GM12874 (cell line): ENCODE data around the gene POLDIP2.
A peak's percentile ranks its signal among the peaks of the same experiment; 100 is the strongest.

Experiments used
- CTCF ChIP-seq: IDR thresholded peaks from 2 replicates; pipeline ENCODE4 v1.5.1; 2011; ENCODE audit warnings: low read depth, mild to moderate bottlenecking, control low read depth, low read length, moderate library complexity; ENCODE audit not compliant: insufficient read depth

Gene POLDIP2

DNA sequence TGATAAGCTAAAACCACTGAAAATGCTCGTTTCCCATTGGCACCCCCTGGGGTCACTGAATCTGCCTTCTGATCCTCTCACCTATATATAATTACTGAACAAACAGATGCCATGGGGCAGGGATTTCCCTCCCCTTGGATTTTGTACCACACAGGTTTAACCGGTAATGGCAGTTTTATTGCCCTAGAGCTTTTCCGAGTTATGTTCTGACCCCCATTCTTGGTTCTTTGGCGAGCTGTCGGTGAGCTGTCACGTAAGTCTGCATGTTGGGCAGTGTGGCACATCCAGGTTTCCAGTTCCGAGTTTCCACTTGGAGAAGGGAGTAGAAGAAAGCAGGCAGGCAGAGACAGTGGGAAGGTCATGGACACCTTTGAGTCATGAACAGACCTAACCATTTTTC, 31.2 kb downstream of the POLDIP2 start:
- TF ChIP-seq CTCF, result no peak

DNA sequence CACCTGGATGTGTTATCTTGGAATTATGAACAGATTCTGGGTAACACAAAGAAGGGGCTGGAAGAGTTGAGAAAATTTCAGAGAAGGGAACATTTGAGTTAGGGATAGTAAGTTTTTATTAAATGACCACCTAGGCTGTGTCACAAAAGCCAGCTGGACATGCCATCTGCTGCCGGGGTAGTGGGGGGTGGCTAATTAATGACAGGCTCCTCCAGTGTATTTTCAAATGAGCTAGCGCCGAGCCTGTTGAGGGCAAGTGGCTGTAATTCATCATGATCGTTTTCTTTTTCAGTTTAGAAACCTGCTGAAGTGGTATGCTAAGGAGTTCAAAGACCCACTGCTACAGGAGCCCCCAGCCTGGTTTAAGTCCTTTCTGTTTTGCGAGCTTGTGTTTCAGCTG, 32.1 kb downstream of the POLDIP2 start:
- no peak for TF ChIP-seq CTCF

DNA sequence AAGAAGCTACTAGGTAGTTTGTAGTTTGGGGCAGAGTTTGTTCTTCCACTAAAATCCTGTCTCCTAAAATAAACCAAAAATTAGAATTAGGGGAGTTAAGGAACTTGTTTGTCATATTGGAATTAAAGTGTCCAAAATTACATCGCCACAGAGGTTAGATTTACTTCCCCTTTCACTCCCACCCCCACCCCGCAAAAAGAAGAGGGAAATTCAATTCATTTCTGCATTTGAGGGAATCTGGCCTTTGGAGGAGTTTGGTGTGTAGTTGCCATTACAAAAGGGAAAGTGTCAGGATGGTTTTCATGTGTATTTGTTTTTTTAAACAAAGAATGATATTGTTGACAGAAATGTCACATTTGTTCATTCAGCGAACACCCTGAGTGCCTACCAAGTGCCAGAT, 32.5 kb downstream of the POLDIP2 start:
- TF ChIP-seq CTCF, result no peak

DNA sequence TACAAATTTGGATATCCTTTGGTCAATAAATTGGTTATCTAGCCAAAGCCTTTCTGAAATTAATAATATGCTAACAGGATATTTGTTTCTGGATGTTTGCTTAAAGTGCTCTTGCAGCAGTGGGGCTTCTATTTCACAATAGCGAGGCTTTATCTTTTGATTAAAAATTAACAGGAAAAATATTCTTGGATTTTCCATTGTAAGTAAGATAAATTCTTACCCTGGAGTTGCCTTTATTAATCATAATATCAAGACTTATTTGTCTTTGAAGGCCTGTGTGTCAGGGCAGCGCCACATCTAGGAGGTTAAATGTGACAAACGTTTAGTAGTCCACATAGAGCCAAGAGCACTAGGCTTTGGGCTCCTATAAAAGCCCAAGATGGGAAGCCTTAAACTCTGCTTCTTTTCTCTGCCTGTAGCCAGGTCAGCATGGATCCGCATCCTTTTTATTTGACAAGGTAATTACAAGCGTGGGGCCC, 33.0 kb downstream of the POLDIP2 start:
- no peak for TF ChIP-seq CTCF

GRCh38 chr17:28320215-28321061, 36.9 kb downstream of the POLDIP2 start:
- TF ChIP-seq CTCF, result no peak

GRCh38 chr17:28319598-28319935, 37.8 kb downstream of the POLDIP2 start:
- TF ChIP-seq CTCF, result no peak

DNA sequence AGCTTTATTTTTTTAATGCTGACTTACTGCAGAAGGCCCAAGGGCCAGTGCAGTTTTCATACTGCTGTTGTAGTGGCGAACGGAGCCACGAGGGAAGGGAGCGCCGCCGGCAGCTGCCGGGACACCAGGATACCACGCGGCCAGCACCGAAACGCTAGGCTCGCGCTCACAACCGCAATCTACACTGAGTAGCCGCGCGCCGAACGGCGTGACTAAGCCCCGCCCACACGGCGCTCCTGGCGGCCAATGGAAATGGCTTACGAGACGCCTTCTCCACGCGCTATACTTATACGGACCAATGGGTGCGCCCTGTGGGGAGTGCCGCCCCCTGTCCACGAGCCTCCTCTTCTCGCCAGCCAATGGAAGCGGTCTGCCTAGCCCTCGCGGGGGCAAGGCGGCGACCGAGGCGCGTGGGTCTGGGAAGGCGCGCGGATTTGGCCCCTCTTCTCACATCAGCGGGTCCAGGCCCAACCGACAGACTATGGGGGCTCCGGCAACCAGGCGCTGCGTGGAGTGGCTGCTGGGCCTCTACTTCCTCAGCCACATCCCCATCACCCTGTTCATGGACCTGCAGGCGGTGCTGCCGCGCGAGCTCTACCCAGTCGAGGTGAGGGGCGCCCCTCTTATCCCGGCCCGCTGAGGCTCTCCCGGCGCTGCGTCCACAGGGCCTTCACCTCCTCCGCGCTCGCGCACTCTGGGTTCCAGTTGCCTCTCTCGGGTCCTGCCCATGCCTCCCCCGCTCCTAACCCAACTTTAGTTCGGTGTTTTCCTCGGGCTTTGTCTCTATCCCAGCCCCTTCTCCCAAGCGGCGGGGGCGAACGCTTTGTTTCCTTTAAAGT, 38.3 kb downstream of the POLDIP2 start, which contains the start of gene TMEM97:
Gene TMEM97 (plus strand): TSS at position 442 of the 839 bp plus-strand sequence. CDS start 40 bp downstream, at position 482.
- TF ChIP-seq CTCF, result 0 out of 2 replicates have a peak, but pooled peaks have one; percentile 1
